HT-29 (cell line): Measurements from ENCODE around the gene MPST. TPM values are rescaled to one million over a fixed set of nuclear protein-coding genes. Genes with fewer than 3 reads are reported as not detected.

Experiments
- DNase-seq: peaks from one replicate; pipeline ENCODE4 v3.0.0-alpha.2; 2015; ENCODE audit warnings: low spot score
- small RNA-seq: library from RNA; depleted of rRNA; stranded (forward); fragments of <200 nt; gene quantifications from one replicate; pipeline ENCODE3, GENCODE V24; 2014
- total RNA-seq: library from RNA; depleted of rRNA; stranded (reverse); fragments of >200 nt; shearing (Covaris generic); gene quantifications from 2 replicates; pipeline ENCODE4 v1.2.3, GENCODE V29; 2014; rRNA removed

The MPST gene
- total RNA-seq, 1 experiment from 2014 or later: 211 TPM

DNA sequence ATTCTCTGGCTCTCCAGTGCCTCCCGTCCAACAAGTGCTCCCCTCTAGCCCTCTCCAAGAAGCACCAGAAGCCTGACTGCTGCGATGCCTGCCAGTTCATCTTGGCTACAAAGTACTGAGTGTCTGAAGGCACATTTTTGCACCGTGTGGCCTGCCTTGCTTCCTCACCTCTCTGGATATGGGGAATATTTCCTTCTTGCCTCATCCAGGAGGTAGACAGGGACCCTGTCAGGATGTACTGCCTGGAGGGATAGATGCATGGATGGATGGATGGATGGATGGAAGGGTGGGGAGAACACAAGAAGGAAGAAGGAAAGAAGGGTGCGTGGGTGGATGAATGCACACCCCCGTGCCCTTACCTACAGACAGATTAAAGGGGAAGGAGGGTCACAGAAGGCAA is 59.6 kb downstream of the MPST start:
- DNase-seq: no peak

Small RNAs within 50 kb of the gene (small RNA-seq; reads per million reads assigned to genes)
- gene RF00019: not detected

Other genes starting within 250 kb of the MPST start
- gene IFT27, start 243.6 kb upstream of the MPST start, total RNA-seq: 6.1 and 9.0 TPM in 2 replicates
- not detected in 2 replicates for gene PVALB, start 202.7 kb upstream of the MPST start, total RNA-seq
- not detected in 2 replicates for gene NCF4, start 158.7 kb upstream of the MPST start, total RNA-seq
- not detected in 2 replicates for gene CSF2RB, start 106.1 kb upstream of the MPST start, total RNA-seq
- 165 and 167 TPM in 2 replicates for gene TST, start 295 bp upstream of the MPST start, total RNA-seq
- gene KCTD17, start 32.0 kb downstream of the MPST start, total RNA-seq: 5.5 and 11.1 TPM in 2 replicates
- gene TMPRSS6, start 90.0 kb downstream of the MPST start, total RNA-seq: not detected in 2 replicates
- not detected in 2 replicates for gene IL2RB, start 130.2 kb downstream of the MPST start, total RNA-seq
- 7.1 and 8.3 TPM in 2 replicates for gene C1QTNF6, start 168.5 kb downstream of the MPST start, total RNA-seq
- not detected in 2 replicates for gene SSTR3, start 192.7 kb downstream of the MPST start, total RNA-seq
- 6.7 and 7.3 TPM in 2 replicates for gene RAC2, start 224.5 kb downstream of the MPST start, total RNA-seq